ENCODE results near the gene ZBED2. TPM values are rescaled to one million over a fixed set of nuclear protein-coding genes. Genes with fewer than 3 reads are reported as not detected.
A peak's percentile ranks its signal among the peaks of the same experiment; 100 is the strongest.

The ZBED2 gene
- total and polyA plus RNA-seq, 4 experiments from 2014 or later: 0.19 to 1.4 TPM; not detected in 2

GRCh38 chr3:111548092-111548491 lies 47.1 kb downstream of the ZBED2 start:
- H3K4me1 ChIP-seq (ENCODE audit: insufficient read depth, low read length): peaks cover 95% of the 10 kb centered on the region
- Mint-ChIP-seq H3K36me3 (peaks cover 10 to 22% of the 10 kb centered on the region in 2 donors), H3K9me3 (peaks cover 0 to 2% (median 0%) of the 10 kb centered on the region in 8 donors), H3K4me3 (no peak overlapping the region), H3K27me3 (no peaks in the 10 kb centered on the region), H3K27ac (no peak overlapping the region), H3K4me1 (peaks cover 2 to 43% (median 38%) of the 10 kb centered on the region in 4 donors)
- peaks cover 5% of the 10 kb centered on the region for H3K36me3 ChIP-seq (ENCODE audit: insufficient read depth, low read length)
- peak overlapping the region; percentile 20 to 70 for H3K4me3 ChIP-seq (ENCODE audit: low read length in 2 of 2)
- H3K9me3 ChIP-seq (ENCODE audit: control insufficient read depth in 1 of 2, low read length in 2 of 2): no peaks in the 10 kb centered on the region
- peak overlapping the region; percentile 89 for H3K27ac ChIP-seq (ENCODE audit: low read depth, low read length)
- CTCF ChIA-PET (ENCODE audit: partially characterized antibody): interaction anchor here (0.7 to 1.9 kb wide), 6 partner anchors 30 to 1819 kb away, joined by 3 to 7 read pairs (median 4); no protein-coding TSS in a partner anchor
- intact Hi-C loops (cut with micrococcal nuclease): loop anchor here (2.0 to 5.0 kb wide), 2 partner anchors 19 to 429 kb away; partner anchors contain the start of gene ABHD10
- no peaks in the 10 kb centered on the region for H3K27me3 ChIP-seq (ENCODE audit: insufficient read depth, low read length)
- peak in 1 of 5 donors; percentile 39 for DNase-seq
- POLR2A ChIA-PET (ENCODE audit: partially characterized antibody): interaction anchor here (0.7 to 6.6 kb wide), 11 partner anchors 9 to 478 kb away, joined by 4 to 58 read pairs (median 10); partner anchors contain the start of gene ABHD10

GRCh38 chr3:111547631-111548030 lies 47.5 kb downstream of the ZBED2 start:
- intact Hi-C loops (cut with micrococcal nuclease): loop anchor here (1.0 to 5.0 kb wide), 3 partner anchors 19 to 430 kb away; partner anchors contain the start of gene ABHD10
- H3K9me3 ChIP-seq (ENCODE audit: control insufficient read depth in 1 of 2, low read length in 2 of 2): no peaks in the 10 kb centered on the region
- no peak overlapping the region for H3K27ac Mint-ChIP-seq
- peaks cover 0 to 2% (median 0%) of the 10 kb centered on the region in 8 donors for H3K9me3 Mint-ChIP-seq
- H3K27me3 Mint-ChIP-seq: no peaks in the 10 kb centered on the region
- peaks cover 90% of the 10 kb centered on the region for H3K4me1 ChIP-seq (ENCODE audit: insufficient read depth, low read length)
- no peaks in the 10 kb centered on the region for H3K27me3 ChIP-seq (ENCODE audit: insufficient read depth, low read length)
- H3K36me3 ChIP-seq (ENCODE audit: insufficient read depth, low read length): peaks cover 5% of the 10 kb centered on the region
- ChIA-PET POLR2A (ENCODE audit: partially characterized antibody) (interaction anchor here (0.6 to 6.6 kb wide), 14 partner anchors 8 to 527 kb away, joined by 3 to 58 read pairs (median 6); partner anchors contain the start of gene ABHD10), CTCF (ENCODE audit: partially characterized antibody) (interaction anchor here (0.7 to 1.9 kb wide), 6 partner anchors 30 to 1818 kb away, joined by 3 to 7 read pairs (median 4); no protein-coding TSS in a partner anchor)
- peaks cover 10 to 24% of the 10 kb centered on the region in 2 donors for H3K36me3 Mint-ChIP-seq
- peak overlapping the region; percentile 89 for H3K27ac ChIP-seq (ENCODE audit: low read depth, low read length)
- peak; percentile 70 to 78 (median 74) for DNase-seq
- no peak overlapping the region for H3K4me3 Mint-ChIP-seq
- peaks cover 0 to 42% (median 36%) of the 10 kb centered on the region in 4 donors for H3K4me1 Mint-ChIP-seq
- peak overlapping the region; percentile 20 to 70 for H3K4me3 ChIP-seq (ENCODE audit: low read length in 2 of 2)

GRCh38 chr3:111545349-111545748 lies 49.8 kb downstream of the ZBED2 start:
- H3K4me3 ChIP-seq (ENCODE audit: low read length in 2 of 2): peak overlapping the region; percentile 25 to 70
- H3K4me1 ChIP-seq (ENCODE audit: insufficient read depth, low read length): peaks cover 83% of the 10 kb centered on the region
- Mint-ChIP-seq H3K4me1 (peaks cover 0 to 60% (median 43%) of the 10 kb centered on the region in 4 donors), H3K27ac (peak overlapping the region in 4 of 7 donors; percentile 95 to 98 (median 97)), H3K36me3 (peaks cover 10 to 32% of the 10 kb centered on the region in 2 donors), H3K9me3 (peaks cover 0 to 2% (median 0%) of the 10 kb centered on the region in 8 donors), H3K4me3 (peak overlapping the region in 4 of 8 donors; percentile 85 to 97 (median 94)), H3K27me3 (no peaks in the 10 kb centered on the region)
- no peak for DNase-seq
- H3K27ac ChIP-seq (ENCODE audit: low read depth, low read length): peak overlapping the region; percentile 89
- ChIA-PET CTCF (ENCODE audit: partially characterized antibody) (interaction anchor here (0.8 to 4.5 kb wide), 8 partner anchors 57 to 471 kb away, joined by 3 to 19 read pairs (median 4); no protein-coding TSS in a partner anchor), POLR2A (ENCODE audit: partially characterized antibody) (interaction anchor here (0.9 to 6.6 kb wide), 7 partner anchors 48 to 434 kb away, joined by 3 to 58 read pairs (median 5); partner anchors contain the start of gene ABHD10)
- no peaks in the 10 kb centered on the region for H3K27me3 ChIP-seq (ENCODE audit: insufficient read depth, low read length)
- intact Hi-C loops (cut with micrococcal nuclease): loop anchor here (5.0 kb wide), 1 partner anchor 432 kb away; the partner anchor contains the start of gene ABHD10
- H3K36me3 ChIP-seq (ENCODE audit: insufficient read depth, low read length): peaks cover 5% of the 10 kb centered on the region
- H3K9me3 ChIP-seq (ENCODE audit: control insufficient read depth in 1 of 2, low read length in 2 of 2): no peaks in the 10 kb centered on the region

Other genes with a start within 250 kb of the ZBED2 start
- 100 to 1,000 TPM; 215 to 228 TPM for gene CD96, start 53.1 kb downstream of the ZBED2 start, total RNA-seq
- 100 to 1,000 TPM; 199 to 307 TPM for gene CD96, start 53.1 kb downstream of the ZBED2 start, polyA plus RNA-seq
- gene PLCXD2, start 79.3 kb upstream of the ZBED2 start, total RNA-seq: 1 to 10 TPM; 6.3 to 7.7 TPM
- gene PLCXD2, start 79.3 kb upstream of the ZBED2 start, polyA plus RNA-seq: 1 to 10 TPM in 1 of 2 donors, under 1 TPM in 1; 0.77 to 1.4 TPM

All from CD4-positive, alpha-beta memory T cell (primary cell).